B cell (primary cell): ENCODE measurements around the gene DLG1. TPM values are rescaled to one million over a fixed set of nuclear protein-coding genes. Genes with fewer than 3 reads are reported as not detected.

Experiments used
- ATAC-seq: fragments of 200-7000 bp; cut with Tn5 transposase; one replicate; pipeline ENCODE4 v1.10.0; 2021; ENCODE audit warnings: low read depth, mild to moderate bottlenecking, moderate number of reproducible peaks, moderate library complexity
- CTCF ChIA-PET: fragments of 350-600 bp; sonication (Branson Sonifier 250); formaldehyde crosslinking; loops from one replicate; lab custom pipeline; 2021; ENCODE audit warnings: antibody characterized with exemption, inconsistent platforms; lab: Charles Lee
- POLR2A ChIA-PET: fragments of 350-600 bp; sonication (Branson Sonifier 250); formaldehyde crosslinking; loops from one replicate; lab custom pipeline; 2021; ENCODE audit warnings: antibody characterized with exemption; lab: Charles Lee
- DNase-seq: peaks from one replicate; pipeline ENCODE4 v3.0.0; 2013
- H2AFZ ChIP-seq: 2 replicates; pipeline ENCODE4 v1.6.1; 2012; ENCODE audit warnings: mild to moderate bottlenecking, low read depth, low read length; ENCODE audit not compliant: insufficient read depth, poor library complexity, severe bottlenecking
- H3K27ac ChIP-seq, 2 donors: 1 replicate in 1 of 2; 2 replicates in 1 of 2; pipeline ENCODE4 v1.5.1; 2012 to 2013; ENCODE audit warnings: low read length in 2 of 2, mild to moderate bottlenecking in 2 of 2, moderate library complexity in 1 of 2
- H3K27me3 ChIP-seq, 4 experiments: fragments of 200-600 bp in 1 of 4; sonication (generic) in 1 of 4; replicated peaks in 1 of 4; 1 replicate in 2 of 4; 2 replicates in 2 of 4; pipeline versions ENCODE4 v1.6.1 to v1.7.0; 2013 to 2016; ENCODE audit warnings: low read length in 3 of 4, mild to moderate bottlenecking in 2 of 4, mixed read lengths in 1 of 4, moderate library complexity in 1 of 4; ENCODE audit not compliant: insufficient read depth in 4 of 4, control insufficient read depth in 3 of 4; ENCODE audit errors: control extremely low read depth in 1 of 4
- H3K36me3 ChIP-seq, 2 experiments: replicated peaks in 1 of 2; 1 replicate in 1 of 2; 2 replicates in 1 of 2; pipeline versions ENCODE4 v1.6.1 to v1.7.1; 2013; ENCODE audit warnings: low read length in 1 of 2; ENCODE audit not compliant: insufficient read depth in 2 of 2, control insufficient read depth in 1 of 2; ENCODE audit errors: control extremely low read depth in 1 of 2, extremely low read depth in 1 of 2
- H3K4me1 ChIP-seq, 2 donors: fragments of 200-600 bp in 1 of 2; sonication (generic) in 1 of 2; 1 replicate in 1 of 2; 2 replicates in 1 of 2; pipeline versions ENCODE4 v1.5.1 to v1.6.1; 2013 to 2017; ENCODE audit warnings: low read length in 2 of 2; ENCODE audit not compliant: control insufficient read depth in 2 of 2, insufficient read depth in 2 of 2
- H3K4me2 ChIP-seq: replicated peaks from 2 replicates; pipeline ENCODE3; 2012; ENCODE audit warnings: mild to moderate bottlenecking, low read depth, low read length; ENCODE audit not compliant: poor library complexity, severe bottlenecking
- H3K4me3 ChIP-seq, 5 experiments: fragments of 200-600 bp in 1 of 5; sonication (generic) in 1 of 5; 1 replicate in 3 of 5; 2 replicates in 2 of 5; pipeline versions ENCODE4 v1.5.1 to v1.7.0; 2011 to 2016; ENCODE audit warnings: low read length in 4 of 5, mild to moderate bottlenecking in 4 of 5, low read depth in 2 of 5, control low read depth in 1 of 5, moderate library complexity in 1 of 5; ENCODE audit not compliant: insufficient read depth in 1 of 5; ENCODE audit errors: control extremely low read depth in 1 of 5, extremely low read depth in 1 of 5
- H3K79me2 ChIP-seq: fragments of 200-600 bp; sonication (generic); one replicate; pipeline ENCODE4 v1.6.0; 2016; ENCODE audit warnings: low read length; ENCODE audit not compliant: control insufficient read depth, insufficient read depth
- H3K9ac ChIP-seq: fragments of 200-600 bp; sonication (generic); 2 replicates; pipeline ENCODE4 v1.6.1; 2017; ENCODE audit warnings: mild to moderate bottlenecking, low read length, moderate library complexity
- H3K9me3 ChIP-seq, 3 donors: one replicate each; pipeline versions ENCODE4 v1.6.1 to v1.7.1; 2013; ENCODE audit warnings: low read length in 2 of 3; ENCODE audit not compliant: control insufficient read depth in 2 of 3, insufficient read depth in 1 of 3; ENCODE audit errors: control extremely low read depth in 1 of 3
- H4K20me1 ChIP-seq: 2 replicates; pipeline ENCODE4 v1.6.0; 2012; ENCODE audit warnings: mild to moderate bottlenecking, low read length; ENCODE audit not compliant: insufficient read depth, control insufficient read depth, poor library complexity, severe bottlenecking
- H3K27ac Mint-ChIP-seq: one replicate; pipeline ENCODE4 v1.8.0; 2021; ENCODE audit warnings: mixed read lengths
- H3K27me3 Mint-ChIP-seq: one replicate; pipeline ENCODE4 v1.8.0; 2021; ENCODE audit warnings: mixed read lengths
- H3K4me1 Mint-ChIP-seq: one replicate; pipeline ENCODE4 v1.8.0; 2021; ENCODE audit warnings: mixed read lengths
- H3K4me3 Mint-ChIP-seq: one replicate; pipeline ENCODE4 v1.8.0; 2021; ENCODE audit warnings: mixed read lengths
- H3K9me3 Mint-ChIP-seq: one replicate; pipeline ENCODE4 v1.8.0; 2022; ENCODE audit warnings: mixed read lengths; ENCODE audit not compliant: insufficient read depth
- CTCF ChIP-seq: fragments of 200-600 bp; IDR thresholded peaks from one replicate; pipeline ENCODE4 v1.8.0; 2022; ENCODE audit warnings: antibody characterized with exemption, mild to moderate bottlenecking
- EZH2 ChIP-seq: IDR thresholded peaks from 2 replicates; pipeline ENCODE4 v1.6.1; 2012; ENCODE audit warnings: borderline replicate concordance, low read depth, mild to moderate bottlenecking, moderate library complexity, low read length; ENCODE audit not compliant: insufficient read depth, poor library complexity, severe bottlenecking
- WGBS: methylation state at CpG from one replicate; pipeline ENCODE4 v1.1.5; 2013; ENCODE audit warnings: missing lambda C conversion rate; ENCODE audit not compliant: insufficient coverage; 5-methylcytosine and 5-hydroxymethylcytosine counted together
- intact Hi-C: fragments of 100-400 bp; cut with micrococcal nuclease; formaldehyde crosslinking; loops from one replicate; pipeline ENCODE4 v1.10.0; 2022
- polyA plus RNA-seq: library from polyadenylated mRNA; depleted of rRNA; stranded (reverse); fragments of >200 nt; gene quantifications from 2 replicates; pipeline ENCODE4 v1.2.3, GENCODE V29; 2012
- total RNA-seq, 2 donors: library from RNA; stranded (reverse); fragments of 120-200 nt in 1 of 2; gene quantifications; 1 replicate in 1 of 2; 2 replicates in 1 of 2; pipeline versions ENCODE4 v1.2.3 to v1.2.4, GENCODE V29; 2013 to 2022

DLG1 gene
- total and polyA plus RNA-seq, 2 donors (not counting 1 experiment from before 2014, with no cell fraction given), result 23.4 to 114 TPM

GRCh38 chr3:197117114-197117513 lies 181.3 kb downstream of the DLG1 start:
- H3K27ac Mint-ChIP-seq, result no peak overlapping the region
- no peak overlapping the region for H3K4me2 ChIP-seq

GRCh38 chr3:197114007-197114406 lies 184.4 kb downstream of the DLG1 start:
- Mint-ChIP-seq H3K4me3 (no peak overlapping the region), H3K9me3 (no peaks in the 10 kb centered on the region), H3K4me1 (no peaks in the 10 kb centered on the region), H3K27me3 (no peaks in the 10 kb centered on the region), H3K27ac (no peak overlapping the region)
- CTCF ChIA-PET, result no interaction called here
- no CpG with 5 or more reads among the region's 3 CpGs for WGBS
- ATAC-seq (no peak), DNase-seq (no peak)
- peaks cover 13 to 27% of the 10 kb centered on the region in 2 experiments for H3K36me3 ChIP-seq
- no peak overlapping the region for H3K4me2 ChIP-seq
- TF ChIP-seq CTCF, result no peak
- no peak for TF ChIP-seq EZH2
- no peak overlapping the region for H3K27ac ChIP-seq
- H2AFZ ChIP-seq, result no peak overlapping the region
- intact Hi-C loops, result no loop called here
- no peak overlapping the region for H3K9ac ChIP-seq
- no peak overlapping the region for H3K4me3 ChIP-seq
- H3K79me2 ChIP-seq, result no peaks in the 10 kb centered on the region
- no peaks in the 10 kb centered on the region for H4K20me1 ChIP-seq
- no peaks in the 10 kb centered on the region for H3K27me3 ChIP-seq
- peaks cover 0 to 3% (median 0%) of the 10 kb centered on the region in 3 donors for H3K9me3 ChIP-seq
- no peaks in the 10 kb centered on the region for H3K4me1 ChIP-seq
- POLR2A ChIA-PET, result no interaction called here

More at GRCh38 chr3:197117114-197117513, 181.3 kb downstream of the DLG1 start:
- no peak for TF ChIP-seq CTCF
- no peak for TF ChIP-seq EZH2
- DNase-seq, result no peak
- Histone ChIP-seq H3K27me3 (no peaks in the 10 kb centered on the region), H3K9me3 (peaks cover 0 to 2% (median 0%) of the 10 kb centered on the region in 3 donors), H4K20me1 (no peaks in the 10 kb centered on the region), H3K27ac (no peak overlapping the region), H3K4me3 (no peak overlapping the region), H3K36me3 (peaks cover 1 to 6% of the 10 kb centered on the region in 2 experiments), H3K4me1 (no peaks in the 10 kb centered on the region), H2AFZ (no peak overlapping the region), H3K9ac (no peak overlapping the region), H3K79me2 (no peaks in the 10 kb centered on the region)
- H3K4me1 Mint-ChIP-seq, result no peaks in the 10 kb centered on the region
- ChIA-PET CTCF (interaction anchor here (0.7 kb wide), 1 partner anchor 906 kb away, joined by 3 read pairs; no protein-coding TSS in a partner anchor), POLR2A (no interaction called here)
- H3K27me3 Mint-ChIP-seq, result no peaks in the 10 kb centered on the region
- H3K4me3 Mint-ChIP-seq, result no peak overlapping the region
- no CpG with 5 or more reads among the region's 2 CpGs for WGBS
- intact Hi-C loops, result no loop called here
- no peak for ATAC-seq
- H3K9me3 Mint-ChIP-seq, result no peaks in the 10 kb centered on the region
